ENCODE results near the gene SPTLC1.
"Not testable (repeated sequence)": the region's sequence is repeated elsewhere in the genome, so short reads cannot be mapped to it uniquely, and the experiment has no call there.

DNA sequence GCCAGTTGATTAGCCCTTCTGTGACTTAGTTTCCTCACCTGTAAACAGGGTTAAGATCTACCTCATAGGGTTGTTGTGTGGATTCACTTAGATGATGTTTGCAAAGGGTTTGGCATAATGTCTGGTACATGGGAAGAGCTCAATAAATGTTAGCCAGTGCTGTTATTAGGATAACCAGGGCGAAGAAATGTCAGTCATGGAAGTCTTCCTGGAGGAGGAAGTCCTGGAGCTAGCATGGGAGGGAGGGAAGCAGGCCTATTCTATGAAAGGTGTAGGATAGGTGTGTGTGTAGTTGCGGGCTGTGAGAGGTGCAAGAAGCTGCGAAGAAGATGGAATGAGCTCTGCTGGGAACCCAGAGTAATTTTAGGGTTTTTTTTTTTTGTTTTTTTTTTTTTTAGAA, 30.6 kb upstream of the SPTLC1 start:
- TF ChIP-seq, protein P1, sequence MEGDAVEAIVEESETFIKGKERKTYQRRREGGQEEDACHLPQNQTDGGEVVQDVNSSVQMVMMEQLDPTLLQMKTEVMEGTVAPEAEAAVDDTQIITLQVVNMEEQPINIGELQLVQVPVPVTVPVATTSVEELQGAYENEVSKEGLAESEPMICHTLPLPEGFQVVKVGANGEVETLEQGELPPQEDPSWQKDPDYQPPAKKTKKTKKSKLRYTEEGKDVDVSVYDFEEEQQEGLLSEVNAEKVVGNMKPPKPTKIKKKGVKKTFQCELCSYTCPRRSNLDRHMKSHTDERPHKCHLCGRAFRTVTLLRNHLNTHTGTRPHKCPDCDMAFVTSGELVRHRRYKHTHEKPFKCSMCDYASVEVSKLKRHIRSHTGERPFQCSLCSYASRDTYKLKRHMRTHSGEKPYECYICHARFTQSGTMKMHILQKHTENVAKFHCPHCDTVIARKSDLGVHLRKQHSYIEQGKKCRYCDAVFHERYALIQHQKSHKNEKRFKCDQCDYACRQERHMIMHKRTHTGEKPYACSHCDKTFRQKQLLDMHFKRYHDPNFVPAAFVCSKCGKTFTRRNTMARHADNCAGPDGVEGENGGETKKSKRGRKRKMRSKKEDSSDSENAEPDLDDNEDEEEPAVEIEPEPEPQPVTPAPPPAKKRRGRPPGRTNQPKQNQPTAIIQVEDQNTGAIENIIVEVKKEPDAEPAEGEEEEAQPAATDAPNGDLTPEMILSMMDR (IDR thresholded peaks at IDR 0.05) = not testable (repeated sequence)
- TF ChIP-seq POLR2A (IDR thresholded peaks at IDR 0.05) = not testable (repeated sequence)

Data from body of pancreas (tissue), 4 donors.